Stimulated activated CD4-positive, alpha-beta T cell treated with anti-CD3 and anti-CD28 coated beads, Interleukin-4, amount 100 ng/mL, for 1 hour (primary cell): ENCODE measurements around the gene DDX42.
"Not testable (repeated sequence)": the region's sequence is repeated elsewhere in the genome, so short reads cannot be mapped to it uniquely, and the experiment has no call there.

Experiments used
- DNase-seq: peaks from one replicate; pipeline ENCODE4 v3.0.0-alpha.2; 2020

Gene DDX42

GRCh38 chr17:63841350-63842172 is 67.6 kb downstream of the DDX42 start:
- DNase-seq: no peak

GRCh38 chr17:63842173-63842539 is 68.2 kb downstream of the DDX42 start:
- DNase-seq: no peak

GRCh38 chr17:63842540-63843386 is 68.8 kb downstream of the DDX42 start, which contains the start of gene SMARCD2:
Gene SMARCD2, minus strand, starts transcription at chr17:63842685. Its CDS starts 11 bp downstream, at chr17:63842674.
- peak; percentile 99 for DNase-seq

GRCh38 chr17:63843387-63843888 is 69.5 kb downstream of the DDX42 start:
- DNase-seq: not testable (repeated sequence)

GRCh38 chr17:63843910-63844677 is 70.1 kb downstream of the DDX42 start:
- DNase-seq: no peak

- DNase-seq: no peak
Measured at GRCh38 chr17:63845509-63845908, 71.5 kb downstream of the DDX42 start.

- no peak for DNase-seq
Measured at GRCh38 chr17:63847525-63848249, 73.7 kb downstream of the DDX42 start.

- DNase-seq: peak; percentile 97
Measured at GRCh38 chr17:63848834-63849689, 75.1 kb downstream of the DDX42 start.

GRCh38 chr17:63850401-63850800 is 76.4 kb downstream of the DDX42 start:
- no peak for DNase-seq

- no peak for DNase-seq
Measured at GRCh38 chr17:63853260-63853659, 79.3 kb downstream of the DDX42 start.

GRCh38 chr17:63854709-63855108 is 80.7 kb downstream of the DDX42 start:
- DNase-seq: no peak

GRCh38 chr17:63855185-63855584 is 81.2 kb downstream of the DDX42 start:
- no peak for DNase-seq

GRCh38 chr17:63856425-63856824 is 82.5 kb downstream of the DDX42 start:
- DNase-seq: not testable (repeated sequence)

- DNase-seq: no peak
Measured at GRCh38 chr17:63859257-63859656, 85.3 kb downstream of the DDX42 start.

- DNase-seq: not testable (repeated sequence)
Measured at GRCh38 chr17:63866625-63867024, 92.7 kb downstream of the DDX42 start.
